GM18873 (cell line): ENCODE results near the gene TBC1D22A.

Experiments used
- ATAC-seq: cut with Tn5 transposase; IDR thresholded peaks from one replicate; pipeline ENCODE4 v1.9.1; 2021; ENCODE audit warnings: mild to moderate bottlenecking, moderate library complexity, moderate number of reproducible peaks; ENCODE audit not compliant: unreplicated experiment, low FRiP score

The TBC1D22A gene

GRCh38 chr22:47035425-47035881, 273.0 kb downstream of the TBC1D22A start:
- no peak for ATAC-seq

DNA sequence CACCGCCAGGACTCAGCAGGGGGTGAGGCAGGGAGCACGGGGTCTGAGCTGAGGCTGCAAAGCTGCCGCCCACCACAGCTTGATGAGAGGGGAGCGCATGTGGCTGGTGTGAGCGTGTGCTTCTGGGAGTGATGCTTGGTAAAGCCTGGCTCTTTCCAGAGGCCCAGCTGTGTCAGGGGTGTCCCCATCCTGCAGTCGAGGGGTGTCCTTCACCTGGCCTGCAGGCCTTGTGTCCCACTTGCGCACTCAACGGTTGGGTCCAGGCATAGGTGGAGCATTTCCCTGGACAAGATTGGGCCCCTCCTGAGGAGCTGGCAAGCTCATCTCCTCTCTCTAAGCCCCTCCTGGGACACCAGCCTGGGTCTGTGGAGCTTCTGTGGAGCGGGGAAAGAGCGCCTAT, 273.9 kb downstream of the TBC1D22A start:
- no peak for ATAC-seq

- ATAC-seq: no peak
Observed at GRCh38 chr22:47036936-47037485, 274.6 kb downstream of the TBC1D22A start.

GRCh38 chr22:47038206-47038835, 275.9 kb downstream of the TBC1D22A start:
- no peak for ATAC-seq

DNA sequence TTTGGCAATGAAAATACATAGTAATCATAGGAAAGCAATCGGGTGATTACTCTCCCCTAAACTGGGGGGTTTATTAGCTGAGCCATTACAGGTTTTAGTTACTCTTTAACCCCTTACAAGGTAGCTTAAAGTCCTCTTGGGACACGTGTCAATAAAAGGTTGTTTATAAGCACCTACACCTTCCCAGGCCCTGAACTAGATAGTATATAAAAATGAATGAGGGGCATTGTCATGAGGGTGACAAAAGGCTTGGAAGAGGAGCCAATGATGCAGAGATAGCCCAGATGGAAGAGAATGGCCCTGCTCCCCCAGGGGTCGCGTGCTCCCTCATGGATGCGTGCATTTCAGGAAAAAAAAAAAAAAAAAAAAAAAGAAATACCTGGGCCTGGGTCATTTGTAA, 276.9 kb downstream of the TBC1D22A start:
- ATAC-seq: no peak

DNA sequence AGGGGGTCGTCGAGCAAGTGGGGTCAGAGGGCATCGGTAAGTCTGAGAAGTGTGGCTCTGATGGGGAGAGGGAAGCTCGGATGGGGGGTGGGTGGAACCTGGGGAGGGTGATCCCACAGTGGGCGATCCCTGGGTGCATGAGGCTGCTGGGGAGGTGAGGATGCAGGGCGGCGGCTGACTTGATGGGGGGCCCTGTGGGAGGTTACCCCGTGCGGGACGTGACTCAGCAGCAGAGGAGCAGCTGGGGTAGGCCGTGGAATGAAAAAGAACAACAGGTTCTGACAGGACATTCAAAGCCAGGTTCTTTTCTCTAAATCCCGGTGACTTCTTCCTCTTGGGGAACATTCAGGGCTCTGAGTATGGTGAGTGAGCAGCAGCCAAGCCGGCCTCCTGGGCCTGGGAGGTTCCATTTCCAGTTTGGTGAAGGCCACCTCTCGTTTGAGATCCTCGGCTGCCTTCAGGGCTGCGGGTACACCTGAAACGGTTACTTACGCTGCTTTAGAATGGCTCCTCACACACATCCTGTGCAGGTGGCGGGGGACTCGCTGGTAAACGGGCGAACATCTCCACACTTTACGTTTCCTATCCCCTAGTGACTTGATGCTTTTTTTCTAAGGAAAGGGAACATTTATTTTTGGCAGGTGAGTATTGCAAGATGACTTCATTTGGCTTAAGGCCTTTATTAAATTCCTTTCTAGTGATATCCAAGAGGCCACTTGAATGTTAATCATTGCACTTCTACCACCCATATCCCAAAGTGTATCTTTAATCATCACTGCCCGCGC, 278.2 kb downstream of the TBC1D22A start:
- no peak for ATAC-seq

GRCh38 chr22:47041271-47042115, 279.0 kb downstream of the TBC1D22A start:
- no peak for ATAC-seq

- no peak for ATAC-seq
Observed at GRCh38 chr22:47042116-47042825, 279.8 kb downstream of the TBC1D22A start.

DNA sequence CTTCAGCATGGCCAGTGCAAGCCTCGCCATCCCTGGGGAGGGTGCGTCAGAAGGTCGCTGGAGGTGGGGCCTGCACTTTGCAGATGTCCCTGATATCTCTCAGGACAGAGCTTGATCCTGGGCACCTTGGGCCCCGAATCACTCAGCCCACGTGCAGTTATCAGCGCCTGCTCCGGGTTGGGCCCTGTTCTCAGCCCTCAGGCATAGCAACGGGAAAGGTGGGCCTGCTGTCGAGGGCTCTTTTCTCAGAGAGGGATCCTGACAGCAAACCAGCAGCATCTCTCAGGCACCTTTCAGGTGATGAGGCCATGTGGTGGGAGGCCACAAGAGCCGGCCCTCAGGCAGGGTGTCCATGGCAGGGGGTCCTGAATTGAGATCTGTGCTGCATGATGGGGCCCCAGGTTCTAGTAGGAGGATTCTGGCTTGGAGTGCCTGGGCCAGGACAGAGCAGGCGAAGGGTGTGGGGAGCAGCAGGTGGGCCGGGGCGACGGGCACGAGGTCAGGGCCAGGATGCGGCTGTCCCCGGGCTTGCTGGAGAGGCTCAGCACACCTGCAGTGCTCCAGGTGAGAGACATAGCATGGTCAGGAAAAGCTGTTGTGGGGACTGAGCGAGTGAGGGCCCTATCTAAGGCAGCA, 280.5 kb downstream of the TBC1D22A start:
- no peak for ATAC-seq

DNA sequence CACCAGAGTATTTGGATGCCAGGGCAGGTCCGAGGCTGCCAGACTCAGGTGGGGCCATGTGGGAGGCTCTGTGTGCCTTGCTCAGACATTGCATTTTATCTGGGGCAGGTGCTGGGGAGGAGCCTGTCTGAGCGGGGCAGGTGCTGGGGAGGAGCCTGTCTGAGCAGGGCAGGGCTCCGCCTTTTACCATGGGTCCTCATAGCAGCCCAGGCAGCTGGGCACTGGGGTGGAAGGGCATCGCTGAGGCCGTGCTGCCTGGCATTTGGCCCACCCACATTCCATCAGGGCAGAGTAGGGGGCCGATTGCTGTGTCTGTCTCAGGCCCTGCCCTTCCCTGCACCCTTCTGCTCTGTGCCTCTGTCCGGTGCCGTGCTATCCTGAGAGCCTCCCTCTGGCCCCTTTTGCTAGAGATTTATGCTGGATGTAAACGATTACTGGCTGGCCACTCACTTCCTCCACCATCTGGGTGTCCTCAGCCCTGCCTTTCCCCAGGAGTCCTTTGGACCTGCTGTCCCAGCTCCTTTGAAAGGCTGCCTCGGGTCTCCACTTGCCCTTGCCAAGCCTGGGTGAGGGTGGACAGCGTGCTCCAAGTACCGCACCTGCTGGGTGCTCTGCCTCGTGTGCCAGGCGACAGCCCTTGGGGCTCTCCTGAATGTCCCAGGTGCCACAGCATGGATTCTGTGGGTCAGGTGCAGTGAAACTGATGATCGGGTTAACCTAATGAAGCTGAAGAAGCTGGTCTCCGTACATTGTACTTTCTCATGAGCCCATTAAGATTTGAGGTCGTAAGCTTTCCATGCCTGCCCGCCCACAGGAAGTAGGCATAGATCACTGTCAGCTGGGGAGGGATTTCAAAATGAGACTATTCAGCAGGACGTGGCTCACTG, 281.6 kb downstream of the TBC1D22A start:
- ATAC-seq: no peak

DNA sequence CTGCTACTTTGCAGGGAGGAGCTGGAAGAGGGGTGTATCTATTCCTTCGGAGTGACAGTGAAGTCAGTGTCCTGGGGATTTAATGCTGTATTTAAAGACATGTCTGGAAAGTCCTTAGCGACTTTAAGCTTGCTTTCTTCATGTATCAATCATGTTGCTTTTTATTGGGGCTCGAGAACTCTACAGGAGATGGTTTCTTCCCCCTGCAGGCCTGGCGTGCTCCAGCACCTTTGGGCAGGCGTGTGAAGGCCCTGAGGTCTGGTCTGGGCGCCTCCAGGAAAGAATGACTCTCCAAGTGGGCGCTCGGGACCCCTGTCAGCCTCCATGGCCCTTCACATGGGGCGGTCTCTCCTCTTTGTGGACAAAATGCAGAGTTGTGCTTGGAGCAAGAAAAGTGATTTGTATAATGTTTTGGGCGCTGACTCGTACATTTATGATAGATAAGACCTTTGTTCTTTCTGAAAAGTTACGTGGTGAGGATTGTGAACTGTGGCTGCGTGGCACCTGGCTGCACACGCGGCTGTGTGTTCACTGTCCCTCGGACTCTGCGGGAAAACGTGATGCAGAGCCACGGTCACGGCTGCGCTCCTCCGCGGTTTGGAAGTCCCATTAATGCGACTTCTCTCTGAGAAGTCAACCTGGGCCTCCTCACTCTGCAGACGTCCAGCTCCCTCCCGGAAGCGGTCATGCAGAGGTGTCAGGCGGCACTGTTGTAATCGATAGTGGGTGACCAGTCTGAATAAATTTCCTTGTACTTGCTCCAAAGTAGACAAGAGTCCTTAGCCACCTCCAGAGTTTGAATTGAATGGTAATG, 282.5 kb downstream of the TBC1D22A start:
- ATAC-seq: no peak

GRCh38 chr22:47045691-47046410, 283.4 kb downstream of the TBC1D22A start:
- no peak for ATAC-seq

GRCh38 chr22:47046411-47047065, 284.1 kb downstream of the TBC1D22A start:
- no peak for ATAC-seq

DNA sequence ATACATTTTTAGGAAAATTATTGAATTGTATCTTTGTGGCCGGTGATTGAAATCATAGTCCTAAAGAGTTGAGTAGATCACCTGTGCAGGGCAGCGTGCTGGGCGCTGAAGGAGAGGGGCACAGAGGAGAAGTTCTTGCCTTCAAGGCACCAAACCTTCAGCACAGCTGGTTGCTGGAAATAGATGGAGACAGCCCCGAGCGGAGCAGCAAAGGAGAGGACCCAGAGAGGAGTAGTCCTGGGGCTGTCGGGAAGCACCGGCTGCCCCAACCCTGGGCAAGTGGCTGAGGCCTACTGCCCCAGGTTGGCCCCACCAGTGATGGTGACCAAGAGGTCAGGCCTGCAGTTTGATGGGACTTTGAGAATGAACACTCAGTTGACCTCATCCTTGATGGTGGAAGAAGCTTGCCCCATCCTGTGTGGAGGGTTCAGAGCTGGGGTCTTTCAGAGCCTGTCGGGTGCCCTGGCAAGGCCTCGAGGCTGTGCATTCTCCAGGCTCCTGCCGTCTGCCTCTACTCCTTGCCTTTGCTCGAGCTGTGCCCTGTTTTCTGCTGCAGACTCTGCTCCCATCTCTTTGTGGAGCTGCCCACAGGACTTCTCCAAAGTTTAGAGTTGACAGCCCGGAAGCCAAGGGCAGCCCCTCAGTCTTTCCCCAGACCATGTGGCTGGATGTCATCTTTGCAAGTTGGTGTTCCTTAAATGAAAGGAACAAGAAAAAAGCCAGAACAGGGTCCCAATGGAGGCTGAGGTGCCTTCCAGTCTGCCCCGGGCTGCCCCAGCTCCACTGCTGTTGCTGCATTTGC, 285.1 kb downstream of the TBC1D22A start:
- ATAC-seq: no peak

- ATAC-seq: no peak
Observed at GRCh38 chr22:47048123-47049077, 285.9 kb downstream of the TBC1D22A start.
